Measurements from ENCODE around the gene DVL1.
A peak's percentile ranks its signal among the peaks of the same experiment; 100 is the strongest.

Gene DVL1

DNA sequence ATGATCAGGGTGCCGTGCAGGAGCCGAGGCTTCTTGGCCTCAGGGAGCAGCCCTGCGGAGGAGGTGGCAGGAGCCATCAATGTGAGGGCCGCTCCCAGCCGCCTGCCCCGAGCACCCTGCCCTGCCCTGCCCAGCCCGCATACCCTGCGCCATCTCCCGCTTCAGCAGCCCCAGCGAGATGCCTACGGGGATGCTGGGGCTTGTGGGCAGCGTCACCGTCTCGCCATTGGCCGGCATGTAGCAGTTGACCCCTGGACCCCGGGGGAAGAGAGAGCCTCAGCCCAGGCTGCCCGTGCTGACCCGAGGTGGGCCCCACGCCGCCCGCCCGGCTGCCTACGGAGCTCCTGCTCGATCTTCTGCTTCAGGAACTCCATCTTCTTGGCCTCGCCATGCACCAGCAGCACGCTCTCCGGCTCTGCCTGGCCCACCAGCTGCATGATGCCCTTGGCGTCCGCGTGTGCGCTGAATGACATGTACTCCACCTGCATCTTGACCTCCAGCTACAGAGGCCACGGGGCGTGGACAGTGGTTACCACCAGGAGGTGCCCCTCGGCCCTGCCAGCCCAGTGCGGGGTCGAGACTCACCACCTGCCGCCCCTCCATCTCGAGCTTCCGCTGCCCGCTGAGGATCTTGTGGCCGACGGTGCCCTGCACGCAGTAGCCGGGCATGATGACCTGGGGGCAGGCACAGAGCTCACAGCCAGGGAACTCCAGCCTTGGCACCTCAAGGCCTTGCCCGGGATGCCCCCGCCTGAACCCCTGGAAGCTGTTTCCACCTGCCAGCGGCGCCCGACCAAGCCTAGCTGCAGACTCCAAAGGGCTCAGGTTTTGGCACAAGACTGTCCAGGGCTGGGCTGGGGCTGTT lies 36.5 kb downstream of the DVL1 start:
- Histone ChIP-seq H3K36me3 (ENCODE audit: control insufficient read depth, insufficient read depth, low read length) (peaks cover 28% of the 10 kb centered on the region), H3K4me3 (replicated peaks; ENCODE audit: low read depth, low read length) (no peak overlapping the region)

DNA sequence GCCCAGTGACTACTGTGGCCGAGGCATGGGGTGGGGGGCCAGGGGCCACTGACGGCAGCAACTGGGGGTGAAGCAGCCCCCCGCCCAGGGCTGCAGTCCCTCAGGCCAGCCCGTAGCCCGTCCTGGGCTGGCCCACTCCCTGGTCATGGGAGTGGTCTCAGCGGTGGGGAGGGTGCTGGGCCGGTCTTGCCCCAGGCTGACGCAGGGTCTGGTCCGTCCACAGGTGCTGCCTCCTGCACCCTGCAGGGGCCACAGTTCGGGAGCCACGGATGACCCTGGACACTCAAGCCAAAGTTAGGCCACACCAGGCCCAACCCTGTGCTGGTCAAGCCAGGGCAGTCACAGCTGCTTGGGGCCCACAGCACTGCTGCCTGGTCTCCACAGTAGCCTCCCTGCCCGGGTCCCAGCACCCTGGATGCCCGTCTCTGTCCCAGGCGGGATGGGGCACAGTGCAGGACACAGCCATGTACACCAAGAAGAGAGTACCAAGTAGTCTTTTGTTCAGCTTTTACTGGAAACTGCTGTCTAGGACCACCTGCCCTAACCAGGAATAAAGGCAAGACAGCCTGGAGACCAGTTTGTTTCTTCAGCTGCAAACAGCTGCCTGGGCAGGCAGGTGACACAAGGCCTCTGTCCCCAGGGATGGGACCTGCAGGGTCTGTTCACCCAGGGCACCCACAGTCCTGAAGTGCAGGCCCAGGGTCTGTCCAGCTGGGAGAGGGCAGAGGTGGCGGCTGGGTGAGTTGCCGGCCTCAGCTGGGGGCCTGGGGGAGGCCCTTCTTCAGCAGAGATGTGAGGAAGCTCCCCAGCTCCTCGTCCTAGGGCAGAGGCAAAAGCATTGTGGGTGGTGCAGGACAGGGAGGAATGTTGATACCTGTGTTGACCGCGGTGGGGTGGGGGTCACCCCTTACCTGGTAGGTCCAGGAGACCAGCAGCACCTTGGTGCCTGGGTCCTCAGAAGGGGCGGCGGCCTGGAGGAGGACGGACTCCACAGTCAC lies 37.8 kb downstream of the DVL1 start:
- H3K36me3 ChIP-seq (ENCODE audit: control insufficient read depth, insufficient read depth, low read length): peaks cover 28% of the 10 kb centered on the region
- H3K27me3 ChIP-seq (replicated peaks; ENCODE audit: control insufficient read depth, insufficient read depth, low read length): no peaks in the 10 kb centered on the region
- TF ChIP-seq, protein P1, sequence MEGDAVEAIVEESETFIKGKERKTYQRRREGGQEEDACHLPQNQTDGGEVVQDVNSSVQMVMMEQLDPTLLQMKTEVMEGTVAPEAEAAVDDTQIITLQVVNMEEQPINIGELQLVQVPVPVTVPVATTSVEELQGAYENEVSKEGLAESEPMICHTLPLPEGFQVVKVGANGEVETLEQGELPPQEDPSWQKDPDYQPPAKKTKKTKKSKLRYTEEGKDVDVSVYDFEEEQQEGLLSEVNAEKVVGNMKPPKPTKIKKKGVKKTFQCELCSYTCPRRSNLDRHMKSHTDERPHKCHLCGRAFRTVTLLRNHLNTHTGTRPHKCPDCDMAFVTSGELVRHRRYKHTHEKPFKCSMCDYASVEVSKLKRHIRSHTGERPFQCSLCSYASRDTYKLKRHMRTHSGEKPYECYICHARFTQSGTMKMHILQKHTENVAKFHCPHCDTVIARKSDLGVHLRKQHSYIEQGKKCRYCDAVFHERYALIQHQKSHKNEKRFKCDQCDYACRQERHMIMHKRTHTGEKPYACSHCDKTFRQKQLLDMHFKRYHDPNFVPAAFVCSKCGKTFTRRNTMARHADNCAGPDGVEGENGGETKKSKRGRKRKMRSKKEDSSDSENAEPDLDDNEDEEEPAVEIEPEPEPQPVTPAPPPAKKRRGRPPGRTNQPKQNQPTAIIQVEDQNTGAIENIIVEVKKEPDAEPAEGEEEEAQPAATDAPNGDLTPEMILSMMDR (IDR thresholded peaks at IDR 0.05; ENCODE audit: insufficient read depth, low read length, poor library complexity, severe bottlenecking): no peak
- no peak overlapping the region for H3K4me3 ChIP-seq (replicated peaks; ENCODE audit: low read depth, low read length)
- no peak for DNase-seq (ENCODE audit: extremely low read depth, insufficient read length)

More for the DNA sequence above, 36.5 kb downstream of the DVL1 start:
- TF ChIP-seq, protein P1 (IDR thresholded peaks at IDR 0.05; ENCODE audit: insufficient read depth, low read length, poor library complexity, severe bottlenecking): no peak
- no peaks in the 10 kb centered on the region for H3K27me3 ChIP-seq (replicated peaks; ENCODE audit: control insufficient read depth, insufficient read depth, low read length)
- no peak for DNase-seq (ENCODE audit: extremely low read depth, insufficient read length)

DNA sequence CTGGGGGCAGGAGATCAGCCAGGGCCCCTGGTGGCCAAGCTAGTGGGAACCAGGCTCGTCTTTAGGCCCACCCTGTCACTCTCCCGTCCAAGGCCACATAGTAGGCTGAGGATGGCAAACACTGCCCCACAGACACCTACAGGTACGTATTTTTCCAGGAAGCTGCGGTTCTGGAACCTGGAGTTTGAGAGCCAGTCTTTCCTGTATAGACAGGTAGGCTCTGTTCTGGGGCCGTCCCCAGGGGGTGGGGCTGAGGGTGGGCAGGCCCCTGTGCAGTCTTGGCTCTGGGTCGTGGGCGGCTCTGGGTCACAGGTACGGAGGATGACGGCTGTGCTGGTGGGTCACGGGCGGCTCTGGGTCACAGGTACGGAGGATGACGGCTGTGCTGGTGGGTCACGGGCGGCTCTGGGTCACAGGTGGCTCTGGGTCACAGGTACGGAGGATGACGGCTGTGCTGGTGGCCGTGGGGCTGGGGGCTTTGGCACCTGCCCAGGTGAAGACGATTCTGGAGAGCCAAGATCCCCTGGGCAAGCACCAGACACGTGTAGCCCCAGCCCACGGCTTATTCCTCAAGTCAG lies 38.7 kb downstream of the DVL1 start:
- DNase-seq (ENCODE audit: extremely low read depth, insufficient read length): no peak
- Histone ChIP-seq H3K4me3 (replicated peaks; ENCODE audit: low read depth, low read length) (no peak overlapping the region), H3K36me3 (ENCODE audit: control insufficient read depth, insufficient read depth, low read length) (peaks cover 28% of the 10 kb centered on the region), H3K27me3 (replicated peaks; ENCODE audit: control insufficient read depth, insufficient read depth, low read length) (no peaks in the 10 kb centered on the region)
- TF ChIP-seq, protein P1 (IDR thresholded peaks at IDR 0.05; ENCODE audit: insufficient read depth, low read length, poor library complexity, severe bottlenecking): no peak

DNA sequence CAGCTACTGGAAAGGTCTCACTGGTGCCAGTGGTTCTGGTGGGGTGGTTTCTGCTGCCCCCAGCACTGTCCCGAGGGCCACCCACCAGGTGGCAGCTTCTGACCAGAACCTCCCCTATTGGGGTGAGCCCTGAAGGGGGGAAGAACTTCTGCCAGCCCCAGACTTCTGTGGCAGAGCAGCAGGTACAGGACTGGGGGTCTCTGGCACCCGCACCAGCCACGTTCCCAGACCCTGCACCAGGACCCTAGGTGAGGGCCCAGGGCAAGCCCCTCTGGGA lies 39.2 kb downstream of the DVL1 start:
- peaks cover 27% of the 10 kb centered on the region for H3K36me3 ChIP-seq (ENCODE audit: control insufficient read depth, insufficient read depth, low read length)
- H3K4me3 ChIP-seq (replicated peaks; ENCODE audit: low read depth, low read length): no peak overlapping the region; the same call in 1 of the 2 replicates
- DNase-seq (ENCODE audit: extremely low read depth, insufficient read length): no peak
- H3K27me3 ChIP-seq (replicated peaks; ENCODE audit: control insufficient read depth, insufficient read depth, low read length): no peaks in the 10 kb centered on the region
- TF ChIP-seq, protein P1 (IDR thresholded peaks at IDR 0.05; ENCODE audit: insufficient read depth, low read length, poor library complexity, severe bottlenecking): no peak

DNA sequence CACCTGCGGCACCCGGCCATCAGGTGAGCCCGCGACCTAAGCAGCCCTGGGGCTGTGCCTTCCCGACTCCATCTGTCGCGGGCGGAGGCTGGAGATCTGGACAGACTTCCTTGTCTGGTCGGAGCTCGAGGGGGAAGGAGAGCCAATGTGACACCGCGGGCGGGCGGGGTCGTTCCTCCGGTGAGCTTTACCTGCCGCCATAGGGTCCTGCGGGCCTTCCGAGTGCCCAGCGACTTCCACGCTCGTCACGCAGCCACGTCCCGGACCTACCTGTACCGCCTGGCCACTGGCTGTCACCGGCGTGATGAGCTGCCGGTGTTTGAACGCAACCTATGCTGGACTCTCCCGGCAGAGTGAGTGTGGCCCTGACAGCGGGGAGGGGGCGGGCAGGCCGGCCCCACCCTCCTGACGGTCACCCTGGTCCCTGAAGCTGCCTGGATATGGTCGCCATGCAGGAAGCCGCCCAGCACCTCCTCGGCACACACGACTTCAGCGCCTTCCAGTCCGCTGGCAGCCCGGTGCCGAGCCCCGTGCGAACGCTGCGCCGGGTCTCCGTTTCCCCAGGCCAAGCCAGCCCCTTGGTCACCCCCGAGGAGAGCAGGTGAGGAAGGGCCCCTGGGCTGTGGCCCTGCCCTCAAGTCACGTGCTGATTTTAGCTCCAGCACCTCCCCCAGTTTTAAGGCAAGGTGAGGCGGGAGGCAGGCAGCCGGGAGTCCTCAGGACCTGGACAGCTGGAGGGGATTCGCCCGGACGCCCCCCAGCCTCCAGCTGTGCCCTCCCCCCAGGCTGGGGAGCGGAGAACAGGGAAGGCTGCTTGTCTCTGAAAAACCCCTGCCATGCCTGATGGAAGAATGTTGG lies 39.7 kb downstream of the DVL1 start:
- TF ChIP-seq, protein P1 (IDR thresholded peaks at IDR 0.05; ENCODE audit: insufficient read depth, low read length, poor library complexity, severe bottlenecking): no peak
- H3K4me3 ChIP-seq (replicated peaks; ENCODE audit: low read depth, low read length): peak overlapping the region; percentile 87
- H3K36me3 ChIP-seq (ENCODE audit: control insufficient read depth, insufficient read depth, low read length): peaks cover 24% of the 10 kb centered on the region
- no peak for DNase-seq (ENCODE audit: extremely low read depth, insufficient read length)
- H3K27me3 ChIP-seq (replicated peaks; ENCODE audit: control insufficient read depth, insufficient read depth, low read length): no peaks in the 10 kb centered on the region
